HG02678 (cell line): Measurements from ENCODE around the gene ROBO1.

Experiments
- ATAC-seq: cut with Tn5 transposase; IDR thresholded peaks from one replicate; pipeline ENCODE4 v1.9.1; 2021; ENCODE audit warnings: mild to moderate bottlenecking, moderate library complexity; ENCODE audit not compliant: unreplicated experiment

ROBO1 gene

GRCh38 chr3:78992830-78993229 is 775.0 kb downstream of the ROBO1 start:
- no peak for ATAC-seq

- ATAC-seq, result no peak
Observed at GRCh38 chr3:78992400-78992799, 775.4 kb downstream of the ROBO1 start.

DNA sequence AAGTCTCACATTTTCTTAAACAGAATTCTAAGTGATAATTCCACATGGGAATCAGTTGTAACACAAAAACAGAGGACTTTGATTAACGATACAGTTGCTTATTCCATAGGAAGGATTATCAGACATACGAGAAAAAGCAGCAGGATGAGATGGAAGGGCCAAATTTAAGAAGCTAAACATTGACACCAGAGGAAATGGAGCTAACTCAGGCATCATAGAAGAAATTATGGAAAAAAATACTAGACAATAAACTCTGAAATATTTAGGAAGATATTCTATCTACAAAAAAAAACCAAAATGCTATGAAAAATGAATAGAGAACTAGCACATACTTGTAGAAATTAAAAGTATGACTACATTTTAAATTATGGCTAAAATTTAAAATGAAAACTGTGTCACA is 776.1 kb downstream of the ROBO1 start:
- ATAC-seq, result no peak

DNA sequence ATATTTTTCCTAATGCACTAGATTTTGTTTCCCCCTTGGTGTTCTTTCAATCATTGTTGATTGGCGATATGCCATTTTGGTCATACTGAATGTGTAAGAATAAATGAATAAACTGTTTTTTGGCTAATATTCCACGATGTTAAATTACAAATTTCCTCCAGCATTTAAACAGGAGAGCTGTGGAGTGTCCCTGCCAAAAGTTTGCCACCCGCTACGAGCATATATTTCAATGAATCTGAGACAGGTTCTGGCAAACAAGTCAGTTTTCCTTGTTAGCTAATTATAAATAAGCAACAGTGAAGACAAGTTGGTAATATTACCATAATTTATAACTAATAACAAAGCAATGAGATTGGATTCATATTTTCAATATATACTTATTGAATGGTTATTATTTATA is 777.6 kb downstream of the ROBO1 start:
- ATAC-seq, result no peak

- ATAC-seq, result no peak
Observed at GRCh38 chr3:78988324-78988723, 779.5 kb downstream of the ROBO1 start.

GRCh38 chr3:78986416-78987101 is 781.2 kb downstream of the ROBO1 start:
- ATAC-seq, result no peak

GRCh38 chr3:78985981-78986380 is 781.8 kb downstream of the ROBO1 start:
- no peak for ATAC-seq

DNA sequence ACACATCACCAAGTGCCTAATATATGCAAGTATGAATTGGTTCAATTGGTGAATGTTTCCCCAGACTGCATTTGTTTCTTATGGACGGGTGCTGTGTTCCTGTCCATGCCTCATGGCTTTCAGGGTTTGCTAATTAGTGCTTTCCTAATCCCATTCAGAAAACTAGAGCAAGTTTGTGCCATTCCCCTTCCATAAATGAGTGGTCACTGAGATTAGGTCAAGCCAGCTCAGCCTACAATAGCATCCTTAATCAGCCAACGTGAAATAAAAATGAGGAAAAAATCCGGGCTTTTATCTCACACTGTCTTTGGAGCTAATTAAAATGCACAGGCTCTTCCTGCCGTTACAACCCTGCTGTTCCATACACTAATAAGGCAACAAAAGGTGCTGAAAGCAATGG is 788.8 kb downstream of the ROBO1 start:
- no peak for ATAC-seq

GRCh38 chr3:78978037-78978436 is 789.8 kb downstream of the ROBO1 start:
- ATAC-seq, result no peak

GRCh38 chr3:78977073-78977472 is 790.7 kb downstream of the ROBO1 start:
- no peak for ATAC-seq

- no peak for ATAC-seq
Observed at GRCh38 chr3:78976200-78976599, 791.6 kb downstream of the ROBO1 start.

GRCh38 chr3:78974181-78974790 is 793.5 kb downstream of the ROBO1 start:
- ATAC-seq, result no peak

DNA sequence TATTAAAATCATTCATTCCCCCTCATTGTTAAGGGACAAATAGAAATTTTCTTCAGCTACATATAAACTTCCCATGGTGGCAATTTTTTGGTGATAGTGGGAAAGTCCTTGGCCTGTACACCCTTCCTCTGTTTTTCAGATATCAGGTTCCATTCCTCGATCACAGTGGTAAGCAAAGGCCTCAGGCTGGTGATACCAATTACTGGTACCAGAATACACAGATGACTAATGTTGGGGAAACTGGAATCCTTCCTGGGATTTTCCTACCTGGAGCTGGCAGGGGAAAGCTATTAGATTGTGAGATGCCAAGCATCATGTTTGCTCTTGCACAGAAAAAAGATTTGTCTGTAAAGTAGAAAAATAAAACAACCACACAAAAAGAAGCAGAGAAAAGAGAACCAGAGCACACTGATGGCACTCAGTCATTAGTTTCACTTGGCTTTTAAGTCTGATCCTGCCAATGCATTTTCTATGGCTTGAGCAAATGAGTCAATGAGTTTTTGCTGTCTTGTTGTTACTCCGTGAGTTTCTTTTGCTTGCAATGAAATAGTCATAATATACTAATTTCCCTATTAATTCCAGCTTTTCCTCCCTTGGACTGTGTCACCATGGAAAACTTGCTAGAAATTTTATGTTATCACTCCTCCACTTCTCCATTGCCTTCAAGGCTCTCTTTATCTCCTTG is 795.0 kb downstream of the ROBO1 start:
- ATAC-seq, result no peak

DNA sequence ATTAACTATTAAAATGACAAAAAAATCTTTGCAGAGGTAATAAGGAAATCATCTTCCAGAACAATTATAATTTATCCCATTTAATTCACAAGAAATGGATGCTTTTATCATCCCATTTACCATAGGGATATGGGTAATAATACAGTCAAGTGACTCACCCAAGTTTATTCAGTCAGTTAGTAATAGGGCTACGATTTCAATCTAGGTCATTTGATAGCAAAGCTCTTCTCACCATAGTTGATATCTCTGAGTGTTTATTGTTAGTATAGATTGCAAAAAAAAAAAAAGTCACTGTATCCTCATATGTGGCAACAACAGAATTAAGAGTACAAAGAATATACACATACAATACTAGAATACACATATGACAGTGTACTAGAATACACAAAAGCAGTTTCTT is 797.1 kb downstream of the ROBO1 start:
- no peak for ATAC-seq

DNA sequence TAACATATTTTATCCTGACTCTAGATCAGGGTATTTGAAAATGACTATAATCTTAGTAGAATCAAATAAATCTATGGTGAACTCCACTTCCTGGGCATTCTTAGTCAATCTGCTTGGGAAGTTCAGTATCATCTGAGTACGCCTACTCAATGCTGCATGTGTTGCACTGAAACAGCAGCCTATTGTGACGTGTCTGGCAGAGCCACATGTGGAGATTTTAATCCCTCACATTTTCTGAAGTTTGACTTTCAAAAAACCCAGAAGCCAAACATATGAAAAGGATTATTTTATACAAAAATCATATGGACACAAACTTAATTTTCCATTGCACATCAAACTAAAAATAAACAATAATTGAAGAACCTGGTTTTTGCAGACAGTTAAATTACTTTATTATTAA is 798.3 kb downstream of the ROBO1 start:
- ATAC-seq, result no peak

DNA sequence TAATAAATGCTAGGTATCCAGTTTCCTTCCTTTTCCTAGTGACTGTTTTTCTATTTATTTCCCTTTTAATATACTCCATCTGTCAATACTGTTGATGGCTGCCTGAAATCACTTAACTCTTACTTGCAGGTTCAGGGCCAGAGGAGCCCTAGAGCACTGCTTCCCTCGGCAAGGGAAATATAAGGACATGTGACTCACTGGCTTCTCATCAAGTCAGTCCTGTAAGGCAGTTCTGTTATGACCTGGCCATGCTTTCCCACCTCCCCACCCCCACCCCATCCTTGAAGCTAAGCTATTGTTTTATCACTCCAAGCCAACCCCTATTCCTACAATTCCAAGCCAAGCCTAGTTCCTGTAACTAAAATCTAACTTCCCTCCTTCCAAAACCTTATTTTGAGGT is 800.7 kb downstream of the ROBO1 start:
- ATAC-seq, result no peak

DNA sequence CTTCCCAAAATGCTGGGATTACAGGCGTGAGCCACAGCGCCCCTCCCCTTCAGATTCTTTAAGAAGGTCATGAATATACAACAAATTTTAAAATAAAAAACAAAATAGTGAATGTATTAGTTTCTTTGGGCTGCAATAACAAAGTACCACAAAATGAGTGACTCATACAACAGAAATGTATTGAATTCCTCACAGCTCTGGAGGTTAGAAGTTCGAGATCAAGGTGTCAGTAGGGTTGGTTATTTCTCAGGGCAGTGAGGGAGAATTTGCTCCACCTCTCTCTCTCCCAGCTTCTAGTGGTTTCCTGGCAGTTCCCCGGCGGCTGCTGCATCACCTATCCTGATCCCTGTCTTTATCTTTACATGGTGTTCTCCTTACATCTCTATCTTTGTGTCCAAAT is 804.0 kb downstream of the ROBO1 start:
- no peak for ATAC-seq

GRCh38 chr3:78957456-78957855 is 810.3 kb downstream of the ROBO1 start:
- no peak for ATAC-seq

- no peak for ATAC-seq
Observed at GRCh38 chr3:78951342-78951945, 816.4 kb downstream of the ROBO1 start.

DNA sequence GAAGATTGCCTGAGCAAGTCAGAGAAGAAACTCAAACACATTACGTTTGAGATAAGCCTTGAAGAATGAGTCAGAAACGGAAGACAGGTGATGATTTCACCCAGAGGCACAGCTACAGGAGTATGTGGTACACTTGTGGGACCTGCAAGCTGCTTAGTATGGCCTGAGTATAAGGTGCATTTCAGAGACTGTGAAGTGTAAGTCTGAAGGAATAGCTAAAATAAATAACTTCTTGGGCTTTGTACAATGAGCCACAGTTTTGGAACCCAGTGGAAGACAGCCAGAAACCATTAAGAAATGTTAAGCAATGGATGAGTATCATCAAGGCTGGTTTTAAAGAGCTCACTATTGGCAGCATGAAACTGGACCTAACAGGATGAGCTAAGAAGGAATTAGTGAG is 826.2 kb downstream of the ROBO1 start:
- no peak for ATAC-seq

- ATAC-seq, result no peak
Observed at GRCh38 chr3:78940626-78941025, 827.2 kb downstream of the ROBO1 start.

DNA sequence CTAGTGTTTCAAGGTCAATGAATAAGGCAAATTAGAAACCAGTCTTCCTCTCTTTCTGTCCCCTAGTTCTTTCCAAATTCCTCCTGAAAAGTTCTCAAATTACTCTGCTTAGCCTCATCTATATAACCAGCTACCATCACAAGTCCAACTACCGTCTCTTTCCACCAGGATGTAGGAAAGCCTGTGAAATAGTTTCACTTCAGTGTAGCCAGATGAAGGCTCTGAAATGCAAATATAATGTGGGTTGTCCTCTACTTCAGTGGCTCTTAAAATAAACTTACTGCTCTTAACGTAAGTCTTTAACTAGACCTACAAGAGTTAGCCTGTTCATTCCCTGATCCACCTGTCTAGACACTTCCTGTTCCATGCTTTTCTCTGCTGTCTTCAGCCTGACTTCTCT is 827.7 kb downstream of the ROBO1 start:
- ATAC-seq, result no peak
